NB4 (cell line): ENCODE results near the gene DHCR7.
A peak's percentile ranks its signal among the peaks of the same experiment; 100 is the strongest.

Experiments used
- DNase-seq: peaks from one replicate; pipeline ENCODE4 v3.0.0; 2010; ENCODE audit warnings: low read depth
- H3K4me3 ChIP-seq: one replicate; pipeline ENCODE4 v1.5.1; 2011; ENCODE audit warnings: mild to moderate bottlenecking, low read depth, low read length, moderate library complexity
- CTCF ChIP-seq: IDR thresholded peaks from one replicate; pipeline ENCODE4 v1.5.1; 2012; ENCODE audit warnings: low read depth, low read length
- MAX ChIP-seq: IDR thresholded peaks from 2 replicates; pipeline ENCODE4 v1.6.1; 2011; ENCODE audit warnings: low read depth, low read length
- MYC ChIP-seq: IDR thresholded peaks from 2 replicates; pipeline ENCODE4 v1.6.1; 2011; ENCODE audit warnings: low read depth, low read length
- POLR2A ChIP-seq: IDR thresholded peaks from 2 replicates; pipeline ENCODE4 v1.6.1; 2011; ENCODE audit warnings: mild to moderate bottlenecking; ENCODE audit not compliant: insufficient read length; ENCODE audit errors: extremely low read depth

Gene DHCR7

DNA sequence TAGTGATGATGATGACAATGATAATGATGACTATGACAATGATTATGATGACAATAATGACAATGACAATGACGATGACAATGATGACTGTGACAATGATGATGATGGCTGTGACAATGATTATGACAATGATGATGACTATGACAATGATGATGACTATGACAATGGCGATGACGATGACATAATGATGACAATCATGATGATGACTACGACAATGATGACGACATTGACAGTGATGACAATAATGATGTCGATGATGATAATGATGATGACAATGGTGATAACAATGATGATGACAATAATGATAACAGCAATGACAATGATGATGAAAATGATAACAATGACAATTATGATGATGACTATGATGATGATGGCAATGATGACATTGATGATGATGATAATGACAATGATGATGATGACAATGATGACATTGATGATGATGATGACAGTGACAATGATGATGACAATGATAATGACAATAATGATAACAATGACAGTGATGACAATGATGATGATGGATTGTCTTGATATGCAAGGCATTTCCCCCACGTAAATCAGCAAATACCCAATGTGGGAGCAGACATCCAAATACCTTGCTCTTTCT is 37.7 kb downstream of the DHCR7 start:
- DNase-seq = no peak
- TF ChIP-seq POLR2A = no peak
- no peak for TF ChIP-seq MYC
- TF ChIP-seq CTCF = no peak
- no peak for TF ChIP-seq MAX
- no peak overlapping the region for H3K4me3 ChIP-seq

GRCh38 chr11:71408826-71409225 is 39.4 kb downstream of the DHCR7 start:
- no peak overlapping the region for H3K4me3 ChIP-seq
- no peak for TF ChIP-seq MYC
- TF ChIP-seq CTCF = no peak
- no peak for TF ChIP-seq POLR2A
- DNase-seq = no peak

DNA sequence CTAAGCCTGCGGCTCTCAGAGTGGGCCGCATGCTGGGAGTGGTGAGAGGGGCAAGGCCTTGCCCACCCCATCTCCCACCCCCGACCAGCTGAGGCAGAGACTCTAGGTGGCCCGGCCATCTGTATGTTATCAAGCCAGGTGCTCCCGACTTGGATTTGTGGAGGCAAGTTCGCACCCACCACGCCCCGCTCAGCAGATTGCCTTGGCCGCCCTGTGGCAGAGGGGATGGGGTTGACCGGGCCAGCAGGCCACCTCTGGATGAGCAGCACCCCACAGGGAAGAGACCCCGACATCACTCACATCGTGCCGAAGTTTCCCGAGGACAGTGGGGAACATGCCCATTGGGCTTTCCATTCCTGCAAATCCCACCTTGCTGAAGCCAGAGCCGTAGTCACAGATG is 40.8 kb downstream of the DHCR7 start:
- no peak for TF ChIP-seq CTCF
- no peak for TF ChIP-seq MYC
- TF ChIP-seq POLR2A = no peak
- TF ChIP-seq MAX = no peak
- H3K4me3 ChIP-seq = no peak overlapping the region
- DNase-seq = no peak

- peak; percentile 14 for DNase-seq
- H3K4me3 ChIP-seq = no peak overlapping the region
- TF ChIP-seq MAX (no peak), POLR2A (no peak), CTCF (no peak)
These were observed 41.5 kb downstream of the DHCR7 start for GRCh38 chr11:71406681-71407080.

DNA sequence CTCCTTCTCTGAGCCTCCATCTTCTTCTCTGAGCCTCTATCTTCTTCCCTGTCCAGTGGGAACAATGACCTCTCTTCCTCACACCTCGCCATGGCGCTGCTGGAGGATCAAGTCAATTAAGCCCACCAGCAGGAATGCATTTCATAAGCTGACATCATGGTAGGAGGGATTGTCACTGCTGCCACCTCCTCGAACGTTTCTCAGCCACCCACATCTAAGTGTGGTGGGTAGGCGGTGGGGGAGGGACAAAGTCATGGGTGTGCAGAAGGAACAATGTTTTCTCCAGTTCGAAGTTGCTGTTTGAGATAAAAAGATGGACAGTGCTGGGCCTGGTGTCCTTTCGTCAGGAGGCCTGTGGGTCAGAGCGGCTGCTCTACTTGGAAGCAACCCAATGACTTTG is 44.0 kb downstream of the DHCR7 start:
- no peak overlapping the region for H3K4me3 ChIP-seq
- no peak for TF ChIP-seq POLR2A
- TF ChIP-seq CTCF = no peak
- DNase-seq = no peak

DNA sequence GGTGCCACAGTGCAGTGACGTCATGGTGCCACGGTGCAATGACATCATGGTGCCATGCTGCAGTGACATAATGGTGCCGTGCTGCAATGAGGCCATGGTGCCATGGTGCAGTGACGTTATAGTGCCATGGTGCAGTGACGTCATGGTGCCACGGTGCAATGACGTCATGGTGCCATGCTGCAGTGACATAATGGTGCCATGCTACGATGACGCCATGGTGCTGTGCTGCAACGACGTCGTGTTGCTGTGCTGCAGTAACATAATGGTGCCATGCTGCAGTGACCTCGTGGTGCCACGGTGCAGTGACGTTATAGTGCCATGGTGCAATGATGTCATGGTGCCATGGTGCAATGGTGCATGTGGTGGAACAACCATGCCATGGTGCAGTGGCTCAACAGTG is 45.3 kb downstream of the DHCR7 start:
- TF ChIP-seq POLR2A = no peak
- no peak for TF ChIP-seq MAX
- TF ChIP-seq MYC = no peak
- TF ChIP-seq CTCF = no peak
- DNase-seq = no peak
- no peak overlapping the region for H3K4me3 ChIP-seq
